SU-DHL-6 (cell line): ENCODE data around the gene ANKRD63.

ENCODE experiments used
- H2AFZ ChIP-seq: fragments of 200-600 bp; sonication (generic); 2 replicates; pipeline ENCODE4 v1.6.1; 2014; ENCODE audit warnings: low read depth, mild to moderate bottlenecking, moderate library complexity, mixed read lengths, antibody characterized with exemption, low read length; ENCODE audit not compliant: severe bottlenecking
- H3F3A ChIP-seq: fragments of 200-600 bp; shearing (Covaris generic); 2 replicates; pipeline ENCODE4 v1.6.0; 2016; ENCODE audit warnings: antibody characterized with exemption, mild to moderate bottlenecking; ENCODE audit not compliant: insufficient read depth
- H3K27ac ChIP-seq: fragments of 200-600 bp; sonication (generic); 2 replicates; pipeline ENCODE4 v1.5.1; 2016; ENCODE audit warnings: low read depth, mild to moderate bottlenecking, low read length, moderate library complexity, mixed read lengths
- H3K27me3 ChIP-seq: fragments of 200-600 bp; sonication (generic), shearing (Covaris generic); 2 replicates; pipeline ENCODE4 v1.6.0; 2014; ENCODE audit warnings: mild to moderate bottlenecking, low read length
- H3K36me3 ChIP-seq: fragments of 200-600 bp; sonication (generic); 2 replicates; pipeline ENCODE4 v1.6.1; 2014; ENCODE audit warnings: mild to moderate bottlenecking, low read length, mixed read lengths
- H3K4me2 ChIP-seq: fragments of 300-600, 200-600 bp; shearing (Covaris generic), sonication (generic); 2 replicates; pipeline ENCODE4 v1.6.0; 2014; ENCODE audit warnings: low read length, low read depth, mild to moderate bottlenecking; ENCODE audit not compliant: poor library complexity, severe bottlenecking
- H3K4me3 ChIP-seq: fragments of 200-600 bp; sonication (generic); 2 replicates; pipeline ENCODE4 v1.5.1; 2014; ENCODE audit warnings: antibody characterized with exemption, low read length, mild to moderate bottlenecking, mixed read lengths; ENCODE audit not compliant: insufficient read depth, poor library complexity, severe bottlenecking
- H3K79me2 ChIP-seq: fragments of 200-600 bp; sonication (generic); 2 replicates; pipeline ENCODE4 v1.6.1; 2014; ENCODE audit warnings: mild to moderate bottlenecking, low read length, moderate library complexity; ENCODE audit not compliant: insufficient read depth
- H3K9ac ChIP-seq: fragments of 200-600 bp; sonication (generic); 2 replicates; pipeline ENCODE4 v1.7.0; 2014; ENCODE audit warnings: mild to moderate bottlenecking, low read length
- H3K9me2 ChIP-seq: fragments of 200-600 bp; sonication (generic); replicated peaks from 2 replicates; pipeline ENCODE4 v1.6.1; 2014; ENCODE audit warnings: low read length; ENCODE audit not compliant: insufficient read depth
- H3K9me3 ChIP-seq: fragments of 200-600 bp; sonication (generic); 2 replicates; pipeline ENCODE4 v1.6.1; 2014; ENCODE audit warnings: low read length, mixed read lengths; ENCODE audit not compliant: insufficient read depth
- H4K20me1 ChIP-seq: fragments of 200-600 bp; sonication (generic); 2 replicates; pipeline ENCODE4 v1.6.1; 2014; ENCODE audit warnings: low read depth, mild to moderate bottlenecking, antibody characterized with exemption, low read length, moderate library complexity, mixed read lengths
- CTCF ChIP-seq: fragments of 200-600 bp; sonication (generic); IDR thresholded peaks from one replicate; pipeline ENCODE4 v1.5.1; 2017; ENCODE audit warnings: antibody characterized with exemption, mild to moderate bottlenecking, low read length, moderate library complexity; ENCODE audit not compliant: insufficient read depth, poor library complexity, severe bottlenecking
- EZH2phosphoT487 ChIP-seq: fragments of 200-600 bp; sonication (generic), shearing (Covaris generic); conservative IDR thresholded peaks from 2 replicates; pipeline ENCODE4 v1.6.1; 2018; ENCODE audit warnings: mild to moderate bottlenecking, antibody characterized with exemption, low read length, moderate library complexity, mixed read lengths

ANKRD63 gene

GRCh38 chr15:40244961-40245523 is 37.8 kb downstream of the ANKRD63 start:
- Histone ChIP-seq H3K9me2 (no peaks in the 10 kb centered on the region), H2AFZ (no peak overlapping the region), H3K4me3 (no peak overlapping the region), H3K36me3 (no peaks in the 10 kb centered on the region), H4K20me1 (no peaks in the 10 kb centered on the region), H3K79me2 (no peaks in the 10 kb centered on the region), H3K27ac (no peak overlapping the region), H3K9ac (no peak overlapping the region), H3F3A (no peaks in the 10 kb centered on the region), H3K4me2 (no peak overlapping the region), H3K27me3 (no peaks in the 10 kb centered on the region), H3K9me3 (no peaks in the 10 kb centered on the region)
- TF ChIP-seq EZH2phosphoT487: no peak
- TF ChIP-seq CTCF: no peak

GRCh38 chr15:40243126-40243810 is 39.6 kb downstream of the ANKRD63 start:
- H3K79me2 ChIP-seq: no peaks in the 10 kb centered on the region
- TF ChIP-seq CTCF (no peak), EZH2phosphoT487 (no peak)
- H3K27ac ChIP-seq: no peak overlapping the region
- H3F3A ChIP-seq: no peaks in the 10 kb centered on the region
- H4K20me1 ChIP-seq: no peaks in the 10 kb centered on the region
- no peaks in the 10 kb centered on the region for H3K9me2 ChIP-seq
- no peaks in the 10 kb centered on the region for H3K27me3 ChIP-seq
- H2AFZ ChIP-seq: no peak overlapping the region
- no peak overlapping the region for H3K9ac ChIP-seq
- H3K4me2 ChIP-seq: no peak overlapping the region
- H3K9me3 ChIP-seq: no peaks in the 10 kb centered on the region
- no peaks in the 10 kb centered on the region for H3K36me3 ChIP-seq
- H3K4me3 ChIP-seq: no peak overlapping the region

GRCh38 chr15:40242601-40243000 is 40.3 kb downstream of the ANKRD63 start:
- no peaks in the 10 kb centered on the region for H3K27me3 ChIP-seq
- no peaks in the 10 kb centered on the region for H3K9me3 ChIP-seq
- no peak overlapping the region for H3K4me3 ChIP-seq
- no peaks in the 10 kb centered on the region for H3K9me2 ChIP-seq
- H3K27ac ChIP-seq: no peak overlapping the region
- no peaks in the 10 kb centered on the region for H3F3A ChIP-seq
- H2AFZ ChIP-seq: no peak overlapping the region
- H4K20me1 ChIP-seq: no peaks in the 10 kb centered on the region
- H3K9ac ChIP-seq: no peak overlapping the region
- TF ChIP-seq CTCF (no peak), EZH2phosphoT487 (no peak)
- no peaks in the 10 kb centered on the region for H3K79me2 ChIP-seq
- no peaks in the 10 kb centered on the region for H3K36me3 ChIP-seq
- no peak overlapping the region for H3K4me2 ChIP-seq
